Measurements from ENCODE around the gene SLC9A9. TPM values are rescaled to one million over a fixed set of nuclear protein-coding genes. Genes with fewer than 3 reads are reported as not detected.

Gene SLC9A9
- polyA plus RNA-seq, 1 donor (not counting 4 experiments of a cell fraction or from before 2014, with no cell fraction given), result 5.2 TPM

- no peak for FAIRE-seq
- H3K9me3 ChIP-seq (ENCODE audit: control insufficient read depth, low read depth, low read length), result no peaks in the 10 kb centered on the region
Measured at GRCh38 chr3:143578810-143579435, 269.3 kb downstream of the SLC9A9 start.

DNA sequence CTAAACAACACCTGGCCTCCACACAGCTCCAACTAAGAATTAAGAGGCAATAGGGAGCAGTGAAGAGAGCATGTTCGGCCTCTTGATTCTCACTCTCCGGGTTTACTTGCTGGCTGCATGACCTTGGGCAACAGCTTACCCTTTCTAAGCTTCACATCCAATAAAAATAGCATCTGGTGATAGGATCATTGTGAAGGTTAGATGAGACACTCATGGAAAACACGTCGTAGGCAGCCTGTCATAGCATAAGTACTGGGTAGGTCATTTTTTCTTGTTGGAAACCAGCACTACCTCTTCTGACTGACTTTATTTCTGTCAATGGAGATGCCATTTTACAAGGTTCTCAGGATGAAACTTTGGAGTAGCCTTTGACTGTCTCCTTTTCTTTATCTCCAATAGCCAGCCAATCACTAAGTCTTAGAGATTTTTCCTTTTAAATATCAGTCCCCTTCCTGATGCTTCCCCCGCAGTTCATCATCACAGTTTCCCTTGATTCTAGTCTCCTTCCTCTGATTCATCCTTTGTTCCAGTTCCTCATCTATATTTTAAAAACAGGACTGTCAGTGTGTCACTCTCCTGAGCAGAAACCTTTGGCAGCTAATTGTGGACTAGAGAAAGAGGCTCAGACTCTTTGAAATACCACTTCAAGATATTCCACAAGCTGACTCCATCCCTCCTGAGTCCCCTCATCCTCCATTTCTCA is 271.5 kb downstream of the SLC9A9 start:
- DNase-seq (ENCODE audit: low read depth, low spot score) (no peak), FAIRE-seq (no peak)
- H4K20me1 ChIP-seq (ENCODE audit: control insufficient read depth, extremely low read depth, insufficient read depth, low read length), result no peaks in the 10 kb centered on the region
- no peaks in the 10 kb centered on the region for H3K27me3 ChIP-seq (ENCODE audit: control insufficient read depth, extremely low read depth, insufficient read depth, low read length)
- H3K4me3 ChIP-seq (ENCODE audit: control insufficient read depth in 2 of 3, extremely low read depth in 1 of 3, insufficient read depth in 2 of 3, low read depth in 1 of 3, low read length in 3 of 3), result no peak overlapping the region
- no peak for TF ChIP-seq EZH2 (IDR thresholded peaks at IDR 0.05; ENCODE audit: low read length)
- H3K4me1 ChIP-seq (ENCODE audit: control insufficient read depth, extremely low read depth, insufficient read depth, low read length), result no peaks in the 10 kb centered on the region
- no peak overlapping the region for H3K9ac ChIP-seq (ENCODE audit: control insufficient read depth, extremely low read depth, insufficient read depth, low read length)
- H2AFZ ChIP-seq (ENCODE audit: control insufficient read depth, low read length), result no peak overlapping the region
- dilution Hi-C loops (cut with MboI; ENCODE audit: extremely low pct_ligation_motif_present, low sequenced_read_pairs), result no loop called here
- no peaks in the 10 kb centered on the region for H3K9me1 ChIP-seq (ENCODE audit: control insufficient read depth, extremely low read depth, insufficient read depth, low read length)
- H3K4me2 ChIP-seq (ENCODE audit: control insufficient read depth, extremely low read depth, insufficient read depth, low read depth, low read length), result no peak overlapping the region
- no peaks in the 10 kb centered on the region for H3K9me3 ChIP-seq (ENCODE audit: control insufficient read depth, low read depth, low read length)
- H3K79me2 ChIP-seq (ENCODE audit: control insufficient read depth, insufficient read depth, low read length), result no peaks in the 10 kb centered on the region
- no peak overlapping the region for H3K27ac ChIP-seq (ENCODE audit: control insufficient read depth, insufficient read depth, low read length)
- no peaks in the 10 kb centered on the region for H3K36me3 ChIP-seq (ENCODE audit: control insufficient read depth in 2 of 2, extremely low read depth in 1 of 2, insufficient read depth in 2 of 2, low read length in 2 of 2)

More at GRCh38 chr3:143578810-143579435, 269.3 kb downstream of the SLC9A9 start:
- Histone ChIP-seq H3K4me2 (ENCODE audit: control insufficient read depth, extremely low read depth, insufficient read depth, low read depth, low read length) (no peak overlapping the region), H3K36me3 (ENCODE audit: control insufficient read depth in 2 of 2, extremely low read depth in 1 of 2, insufficient read depth in 2 of 2, low read length in 2 of 2) (no peaks in the 10 kb centered on the region), H2AFZ (ENCODE audit: control insufficient read depth, low read length) (no peak overlapping the region), H3K4me3 (ENCODE audit: control insufficient read depth in 2 of 3, extremely low read depth in 1 of 3, insufficient read depth in 2 of 3, low read depth in 1 of 3, low read length in 3 of 3) (no peak overlapping the region), H3K9me1 (ENCODE audit: control insufficient read depth, extremely low read depth, insufficient read depth, low read length) (no peaks in the 10 kb centered on the region), H3K9ac (ENCODE audit: control insufficient read depth, extremely low read depth, insufficient read depth, low read length) (no peak overlapping the region), H3K4me1 (ENCODE audit: control insufficient read depth, extremely low read depth, insufficient read depth, low read length) (no peaks in the 10 kb centered on the region), H3K27me3 (ENCODE audit: control insufficient read depth, extremely low read depth, insufficient read depth, low read length) (no peaks in the 10 kb centered on the region), H4K20me1 (ENCODE audit: control insufficient read depth, extremely low read depth, insufficient read depth, low read length) (no peaks in the 10 kb centered on the region), H3K27ac (ENCODE audit: control insufficient read depth, insufficient read depth, low read length) (no peak overlapping the region), H3K79me2 (ENCODE audit: control insufficient read depth, insufficient read depth, low read length) (no peaks in the 10 kb centered on the region)
- TF ChIP-seq CTCF (optimal IDR thresholded peaks at IDR 0.05 in 1 of 3, IDR thresholded peaks at IDR 0.05 in 1 of 3, conservative IDR thresholded peaks at IDR 0.05 in 1 of 3; ENCODE audit: extremely low read depth in 1 of 3, insufficient read depth in 2 of 3, low read length in 3 of 3) (no peak), EZH2 (IDR thresholded peaks at IDR 0.05; ENCODE audit: low read length) (no peak)
- DNase-seq (ENCODE audit: low read depth, low spot score), result no peak
- dilution Hi-C loops (cut with MboI; ENCODE audit: extremely low pct_ligation_motif_present, low sequenced_read_pairs), result no loop called here

Data from keratinocyte (primary cell).